ENCODE results near the gene SIGLEC7. TPM values are rescaled to one million over a fixed set of nuclear protein-coding genes. Genes with fewer than 3 reads are reported as not detected.
A peak's percentile ranks its signal among the peaks of the same experiment; 100 is the strongest.

SIGLEC7 gene
- not detected in 2 replicates for total RNA-seq

DNA sequence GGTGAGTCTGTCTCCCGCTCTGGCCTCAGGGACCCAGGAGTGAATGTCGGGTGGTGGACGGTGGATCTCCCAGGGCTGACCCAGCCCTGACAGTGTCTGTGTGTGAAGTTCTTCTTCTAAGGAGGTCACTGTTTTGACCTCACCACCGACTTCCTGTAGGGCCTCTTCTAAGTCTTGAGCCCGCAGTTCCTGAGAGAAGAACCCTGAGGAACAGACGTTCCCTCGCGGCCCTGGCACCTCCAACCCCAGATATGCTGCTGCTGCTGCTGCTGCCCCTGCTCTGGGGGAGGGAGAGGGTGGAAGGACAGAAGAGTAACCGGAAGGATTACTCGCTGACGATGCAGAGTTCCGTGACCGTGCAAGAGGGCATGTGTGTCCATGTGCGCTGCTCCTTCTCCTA lies at the start of gene SIGLEC7:
SIGLEC7 (plus strand) TSS at position 183 of the 400 bp plus-strand sequence; CDS start at position 252, 69 bp downstream.
- DNase-seq (ENCODE audit: low read depth), result no peak
- no peak within 1 kb of the TSS for H3K4me3 ChIP-seq (ENCODE audit: low read depth, low read length)
- TF ChIP-seq CTCF (conservative IDR thresholded peaks at IDR 0.05; ENCODE audit: low read depth, low read length), result no peak

- no peak for DNase-seq (ENCODE audit: low read depth)
- TF ChIP-seq CTCF (conservative IDR thresholded peaks at IDR 0.05; ENCODE audit: low read depth, low read length), result no peak
- H3K4me3 ChIP-seq (ENCODE audit: low read depth, low read length), result no peak overlapping the region
Measured at GRCh38 chr19:51093101-51093500, 49.0 kb upstream of the SIGLEC7 start.

- no peak for TF ChIP-seq CTCF (conservative IDR thresholded peaks at IDR 0.05; ENCODE audit: low read depth, low read length)
- no peak overlapping the region for H3K4me3 ChIP-seq (ENCODE audit: low read depth, low read length)
- DNase-seq (ENCODE audit: low read depth), result no peak
Measured at GRCh38 chr19:51093510-51094345, 48.4 kb upstream of the SIGLEC7 start.

- H3K4me3 ChIP-seq (ENCODE audit: low read depth, low read length), result no peak overlapping the region
- DNase-seq (ENCODE audit: low read depth), result no peak
- TF ChIP-seq CTCF (conservative IDR thresholded peaks at IDR 0.05; ENCODE audit: low read depth, low read length), result peak; percentile 67
Measured at GRCh38 chr19:51094696-51095279, 47.3 kb upstream of the SIGLEC7 start.

DNA sequence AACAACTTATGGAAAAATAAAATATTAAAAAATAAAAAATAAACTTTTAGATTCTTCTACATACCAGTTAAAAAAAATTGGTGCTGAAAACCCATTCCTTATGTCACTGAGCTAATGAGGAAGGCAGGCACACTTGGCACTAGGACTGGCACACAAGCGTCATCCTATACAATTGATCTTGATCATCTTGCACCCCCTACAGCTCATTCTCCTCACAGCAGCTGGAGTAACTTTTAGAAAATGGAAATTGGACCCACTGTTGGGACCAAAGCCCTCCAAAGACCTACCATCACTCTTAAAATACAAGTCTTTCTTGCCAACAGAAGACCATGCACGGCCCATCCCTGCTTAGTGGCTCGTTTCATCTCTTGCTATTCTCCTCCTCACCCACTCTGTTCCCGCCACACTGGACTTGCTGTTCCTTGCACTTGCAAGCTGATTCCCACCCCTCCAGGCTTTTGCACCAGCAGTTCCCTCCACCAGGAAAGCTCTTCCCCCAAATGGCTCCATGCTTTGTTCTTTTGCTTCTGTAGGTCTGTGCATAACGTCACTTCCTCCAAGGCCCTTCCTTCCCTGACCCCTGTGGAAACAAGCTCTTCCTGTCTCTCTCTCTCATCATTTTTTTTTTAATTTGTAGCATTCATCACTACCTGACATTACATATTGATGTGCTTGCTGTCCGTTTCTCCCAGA lies 45.5 kb upstream of the SIGLEC7 start:
- peak; percentile 40 for TF ChIP-seq CTCF (conservative IDR thresholded peaks at IDR 0.05; ENCODE audit: low read depth, low read length)
- no peak overlapping the region for H3K4me3 ChIP-seq (ENCODE audit: low read depth, low read length)
- no peak for DNase-seq (ENCODE audit: low read depth)

GRCh38 chr19:51097166-51097738 lies 44.8 kb upstream of the SIGLEC7 start:
- DNase-seq (ENCODE audit: low read depth), result no peak
- peak; percentile 77 for TF ChIP-seq CTCF (conservative IDR thresholded peaks at IDR 0.05; ENCODE audit: low read depth, low read length)
- no peak overlapping the region for H3K4me3 ChIP-seq (ENCODE audit: low read depth, low read length)
